HepG2 (cell line): ENCODE data around the gene LILRB5. TPM values are rescaled to one million over a fixed set of nuclear protein-coding genes. Genes with fewer than 3 reads are reported as not detected.

ENCODE experiments used
- ASH2L ChIP-seq: fragments of 300-600, 200-600 bp; sonication (generic); IDR thresholded peaks from 2 replicates; pipeline ENCODE4 v1.7.0; 2017; ENCODE audit warnings: low read depth, mild to moderate bottlenecking, moderate library complexity, mixed read lengths, low read length; ENCODE audit not compliant: insufficient read length
- CENPBD1 ChIP-seq: sonication (generic); formaldehyde crosslinking; IDR thresholded peaks from 2 replicates; pipeline ENCODE4 v1.8.0; 2022; ENCODE audit warnings: missing genetic modification reagents, low read depth, mild to moderate bottlenecking, borderline replicate concordance
- CHD4 ChIP-seq: fragments of 200-600 bp; sonication (generic); IDR thresholded peaks from 2 replicates; pipeline ENCODE4 v1.7.0; 2017; ENCODE audit warnings: mild to moderate bottlenecking, low read length, borderline replicate concordance
- ERF ChIP-seq: IDR thresholded peaks from 2 replicates; pipeline ENCODE4 v1.6.1; 2018; ENCODE audit warnings: missing biosample characterization, missing genetic modification reagents
- FOXA3 ChIP-seq: IDR thresholded peaks from 2 replicates; pipeline ENCODE4 v1.6.1; 2016; ENCODE audit warnings: missing genetic modification reagents, missing compliant biosample characterization
- FOXC1 ChIP-seq: sonication (generic); formaldehyde crosslinking; IDR thresholded peaks from 2 replicates; pipeline ENCODE4 v1.8.0; 2022; ENCODE audit warnings: mild to moderate bottlenecking, missing genetic modification reagents, borderline replicate concordance
- GABPA ChIP-seq, 2 experiments: IDR thresholded peaks; 2 replicates each; pipeline ENCODE4 v1.6.1; 2011 to 2016; ENCODE audit warnings: low read depth in 2 of 2, low read length in 1 of 2, missing biosample characterization in 1 of 2, missing genetic modification characterization in 1 of 2
- HDAC1 ChIP-seq: sonication (generic); formaldehyde crosslinking; IDR thresholded peaks from 2 replicates; pipeline ENCODE4 v1.5.1; 2020; ENCODE audit warnings: mild to moderate bottlenecking, missing genetic modification reagents
- HOXA9 ChIP-seq: sonication (generic); formaldehyde crosslinking; IDR thresholded peaks from 2 replicates; pipeline ENCODE4 v1.8.1; 2022; ENCODE audit warnings: missing genetic modification reagents, mild to moderate bottlenecking, moderate library complexity, borderline replicate concordance
- PHF21A ChIP-seq: sonication (generic); formaldehyde crosslinking; IDR thresholded peaks from 2 replicates; pipeline ENCODE4 v1.5.0; 2020; ENCODE audit warnings: mild to moderate bottlenecking, missing genetic modification reagents
- PHF5A ChIP-seq: IDR thresholded peaks from one replicate; pipeline ENCODE4 v1.6.1; 2018; ENCODE audit warnings: low read depth, missing genetic modification reagents; ENCODE audit not compliant: unreplicated experiment
- POGZ ChIP-seq: sonication (generic); formaldehyde crosslinking; IDR thresholded peaks from 2 replicates; pipeline ENCODE4 v1.4.0; 2020; ENCODE audit warnings: mild to moderate bottlenecking, missing genetic modification reagents
- RBFOX2 ChIP-seq: fragments of 200-400 bp; formaldehyde crosslinking; IDR thresholded peaks from 2 replicates; pipeline ENCODE4 v1.6.1; 2017; ENCODE audit warnings: low read depth, mild to moderate bottlenecking, low read length
- RCOR2 ChIP-seq: IDR thresholded peaks from 2 replicates; pipeline ENCODE4 v1.6.1; 2016; ENCODE audit warnings: missing biosample characterization, missing genetic modification reagents
- SETDB1 ChIP-seq: sonication (generic); formaldehyde crosslinking; IDR thresholded peaks from 2 replicates; pipeline ENCODE4 v1.5.1; 2020; ENCODE audit warnings: missing genetic modification reagents, mild to moderate bottlenecking, borderline replicate concordance
- SMAD1 ChIP-seq: sonication (generic); formaldehyde crosslinking; IDR thresholded peaks from 2 replicates; pipeline ENCODE4 v1.4.0; 2020; ENCODE audit warnings: missing genetic modification reagents, low read depth, mild to moderate bottlenecking, borderline replicate concordance
- SNAI1 ChIP-seq: sonication (generic); formaldehyde crosslinking; IDR thresholded peaks from 2 replicates; pipeline ENCODE4 v1.5.0; 2020; ENCODE audit warnings: mild to moderate bottlenecking, missing genetic modification reagents, borderline replicate concordance
- SSRP1 ChIP-seq: IDR thresholded peaks from 2 replicates; pipeline ENCODE4 v1.6.1; 2016; ENCODE audit warnings: control low read depth
- ZFP37 ChIP-seq: sonication (generic); formaldehyde crosslinking; IDR thresholded peaks from 2 replicates; pipeline ENCODE4 v1.4.0; 2020; ENCODE audit warnings: missing genetic modification reagents, borderline replicate concordance
- ZNF337 ChIP-seq: sonication (generic); formaldehyde crosslinking; IDR thresholded peaks from 2 replicates; pipeline ENCODE4 v1.5.1; 2020; ENCODE audit warnings: missing genetic modification reagents, low read depth, mild to moderate bottlenecking, borderline replicate concordance
- ZNF501 ChIP-seq: sonication (generic); formaldehyde crosslinking; IDR thresholded peaks from 2 replicates; pipeline ENCODE4 v1.5.1; 2020; ENCODE audit warnings: mild to moderate bottlenecking, moderate library complexity, missing genetic modification reagents
- ZNF530 ChIP-seq: sonication (generic); formaldehyde crosslinking; IDR thresholded peaks from 2 replicates; pipeline ENCODE4 v1.5.0; 2020; ENCODE audit warnings: low read depth, mild to moderate bottlenecking, missing genetic modification reagents
- ZNF788 ChIP-seq: sonication (generic); formaldehyde crosslinking; IDR thresholded peaks from 2 replicates; pipeline ENCODE4 v1.5.0; 2020; ENCODE audit warnings: mild to moderate bottlenecking, missing genetic modification reagents, borderline replicate concordance
- polyA plus RNA-seq, 8 experiments: library from polyadenylated mRNA; depleted of rRNA in 3 of 8; stranded (reverse) in 7 of 8; unstranded in 1 of 8; fragments of >200 nt; fragmentation: Illumina TruSeq in 4 of 8; extraction: Trizol in 4 of 8; gene quantifications; 2 replicates each; pipeline versions ENCODE4 v1.2.1 to v1.2.3, GENCODE V29; 2011 to 2016; ENCODE audit warnings: low read depth in 4 of 8, missing spikeins in 1 of 8, mixed read lengths in 1 of 8; ENCODE audit not compliant: insufficient read depth in 1 of 8
- total RNA-seq, 5 experiments: library from RNA; depleted of rRNA; stranded (reverse); fragments of >200 nt; fragmentation: Illumina TruSeq; extraction: Trizol; gene quantifications; 2 replicates each; pipeline ENCODE4 v1.2.3, GENCODE V29; 2016; ENCODE audit warnings: low read depth in 1 of 5
- TF ChIP-seq, protein P1 (sequence below): sonication (generic); formaldehyde crosslinking; IDR thresholded peaks from 2 replicates; pipeline ENCODE4 v1.4.0; 2020; ENCODE audit warnings: missing genetic modification reagents
- TF ChIP-seq, protein P2 (sequence below): sonication (generic); formaldehyde crosslinking; IDR thresholded peaks from 2 replicates; pipeline ENCODE4 v1.4.0; 2020; ENCODE audit warnings: missing genetic modification reagents, borderline replicate concordance

LILRB5 gene
- total and polyA plus RNA-seq, 2 of the 13 experiments (the other 11 are each of a cell fraction or from before 2014, with no cell fraction given): not detected

- TF ChIP-seq, protein P1, sequence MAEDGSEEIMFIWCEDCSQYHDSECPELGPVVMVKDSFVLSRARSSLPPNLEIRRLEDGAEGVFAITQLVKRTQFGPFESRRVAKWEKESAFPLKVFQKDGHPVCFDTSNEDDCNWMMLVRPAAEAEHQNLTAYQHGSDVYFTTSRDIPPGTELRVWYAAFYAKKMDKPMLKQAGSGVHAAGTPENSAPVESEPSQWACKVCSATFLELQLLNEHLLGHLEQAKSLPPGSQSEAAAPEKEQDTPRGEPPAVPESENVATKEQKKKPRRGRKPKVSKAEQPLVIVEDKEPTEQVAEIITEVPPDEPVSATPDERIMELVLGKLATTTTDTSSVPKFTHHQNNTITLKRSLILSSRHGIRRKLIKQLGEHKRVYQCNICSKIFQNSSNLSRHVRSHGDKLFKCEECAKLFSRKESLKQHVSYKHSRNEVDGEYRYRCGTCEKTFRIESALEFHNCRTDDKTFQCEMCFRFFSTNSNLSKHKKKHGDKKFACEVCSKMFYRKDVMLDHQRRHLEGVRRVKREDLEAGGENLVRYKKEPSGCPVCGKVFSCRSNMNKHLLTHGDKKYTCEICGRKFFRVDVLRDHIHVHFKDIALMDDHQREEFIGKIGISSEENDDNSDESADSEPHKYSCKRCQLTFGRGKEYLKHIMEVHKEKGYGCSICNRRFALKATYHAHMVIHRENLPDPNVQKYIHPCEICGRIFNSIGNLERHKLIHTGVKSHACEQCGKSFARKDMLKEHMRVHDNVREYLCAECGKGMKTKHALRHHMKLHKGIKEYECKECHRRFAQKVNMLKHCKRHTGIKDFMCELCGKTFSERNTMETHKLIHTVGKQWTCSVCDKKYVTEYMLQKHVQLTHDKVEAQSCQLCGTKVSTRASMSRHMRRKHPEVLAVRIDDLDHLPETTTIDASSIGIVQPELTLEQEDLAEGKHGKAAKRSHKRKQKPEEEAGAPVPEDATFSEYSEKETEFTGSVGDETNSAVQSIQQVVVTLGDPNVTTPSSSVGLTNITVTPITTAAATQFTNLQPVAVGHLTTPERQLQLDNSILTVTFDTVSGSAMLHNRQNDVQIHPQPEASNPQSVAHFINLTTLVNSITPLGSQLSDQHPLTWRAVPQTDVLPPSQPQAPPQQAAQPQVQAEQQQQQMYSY (CRISPR knock-in tag): no peak
- TF ChIP-seq GABPA (IDR thresholded peaks at IDR 0.05; ENCODE audit: low read depth, low read length): no peak
- no peak for TF ChIP-seq GABPA (CRISPR knock-in tag; IDR thresholded peaks at IDR 0.05; ENCODE audit: low read depth)
- TF ChIP-seq HOXA9: no peak
- peak; percentile 48 for TF ChIP-seq PHF5A (CRISPR knock-in tag)
- no peak for TF ChIP-seq CENPBD1 (CRISPR knock-in tag)
- TF ChIP-seq POGZ: no peak
- peak; percentile 57 for TF ChIP-seq ASH2L
- TF ChIP-seq FOXA3 (CRISPR knock-in tag): peak; percentile 25; the same call in 1 of the 2 replicates
- TF ChIP-seq ZNF337 (CRISPR knock-in tag): no peak
- TF ChIP-seq ZNF530 (CRISPR knock-in tag): no peak
- TF ChIP-seq ZNF788 (CRISPR knock-in tag): no peak
- TF ChIP-seq ERF (CRISPR knock-in tag): peak; percentile 43; the same call in 1 of the 2 replicates
- TF ChIP-seq CHD4: no peak
- TF ChIP-seq RBFOX2: peak; percentile 32; the same call in 1 of the 2 replicates
- no peak for TF ChIP-seq ZNF501 (CRISPR knock-in tag)
- TF ChIP-seq ZFP37: no peak
- no peak for TF ChIP-seq FOXC1 (CRISPR knock-in tag)
- no peak for TF ChIP-seq PHF21A
- TF ChIP-seq SMAD1 (CRISPR knock-in tag): no peak
- TF ChIP-seq, protein P2, sequence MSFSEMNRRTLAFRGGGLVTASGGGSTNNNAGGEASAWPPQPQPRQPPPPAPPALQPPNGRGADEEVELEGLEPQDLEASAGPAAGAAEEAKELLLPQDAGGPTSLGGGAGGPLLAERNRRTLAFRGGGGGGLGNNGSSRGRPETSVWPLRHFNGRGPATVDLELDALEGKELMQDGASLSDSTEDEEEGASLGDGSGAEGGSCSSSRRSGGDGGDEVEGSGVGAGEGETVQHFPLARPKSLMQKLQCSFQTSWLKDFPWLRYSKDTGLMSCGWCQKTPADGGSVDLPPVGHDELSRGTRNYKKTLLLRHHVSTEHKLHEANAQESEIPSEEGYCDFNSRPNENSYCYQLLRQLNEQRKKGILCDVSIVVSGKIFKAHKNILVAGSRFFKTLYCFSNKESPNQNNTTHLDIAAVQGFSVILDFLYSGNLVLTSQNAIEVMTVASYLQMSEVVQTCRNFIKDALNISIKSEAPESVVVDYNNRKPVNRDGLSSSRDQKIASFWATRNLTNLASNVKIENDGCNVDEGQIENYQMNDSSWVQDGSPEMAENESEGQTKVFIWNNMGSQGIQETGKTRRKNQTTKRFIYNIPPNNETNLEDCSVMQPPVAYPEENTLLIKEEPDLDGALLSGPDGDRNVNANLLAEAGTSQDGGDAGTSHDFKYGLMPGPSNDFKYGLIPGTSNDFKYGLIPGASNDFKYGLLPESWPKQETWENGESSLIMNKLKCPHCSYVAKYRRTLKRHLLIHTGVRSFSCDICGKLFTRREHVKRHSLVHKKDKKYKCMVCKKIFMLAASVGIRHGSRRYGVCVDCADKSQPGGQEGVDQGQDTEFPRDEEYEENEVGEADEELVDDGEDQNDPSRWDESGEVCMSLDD (CRISPR knock-in tag): no peak
- 0 out of 2 replicates have a peak, but pooled peaks have one; percentile 31 for TF ChIP-seq RCOR2 (CRISPR knock-in tag)
- TF ChIP-seq SETDB1: no peak
- 0 out of 2 replicates have a peak, but pooled peaks have one; percentile 42 for TF ChIP-seq HDAC1 (CRISPR knock-in tag)
- no peak; the same call in 1 of the 2 replicates for TF ChIP-seq SSRP1 (CRISPR knock-in tag)
- no peak for TF ChIP-seq SNAI1
These were observed 53.9 kb downstream of the LILRB5 start (continued) for GRCh38 chr19:54203151-54203611.
